DMS114 treated with DMSO at 0.1 percent for 48 hours (cell line): ENCODE results near the gene RAET1G.
"Not testable (repeated sequence)": the region's sequence is repeated elsewhere in the genome, so short reads cannot be mapped to it uniquely, and the experiment has no call there.

Experiments used
- DNase-seq: peaks from one replicate; lab custom pipeline; 2025; ENCODE audit not compliant: unreplicated experiment; lab: John Stamatoyannopoulos, UW

Gene RAET1G

DNA sequence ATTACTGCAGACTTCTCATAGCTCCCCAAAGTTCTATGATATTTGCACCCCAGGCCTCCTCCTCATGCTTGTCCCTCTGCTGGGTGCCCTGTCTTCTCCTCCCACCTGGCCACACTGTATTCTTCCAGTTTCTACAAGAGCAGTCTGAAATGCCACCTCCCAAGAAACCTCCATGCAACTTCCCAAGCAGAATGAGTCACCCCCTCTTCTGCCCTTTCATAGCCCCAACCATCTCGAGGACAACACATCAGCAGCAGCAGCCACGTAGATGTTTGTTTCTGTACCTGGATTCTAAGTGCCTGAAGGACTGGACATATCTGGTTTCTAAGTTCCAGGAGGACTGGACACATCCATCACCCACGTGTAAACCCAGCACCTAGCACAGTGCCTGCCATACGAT, 12.3 kb upstream of the RAET1G start:
- DNase-seq, result no peak

DNA sequence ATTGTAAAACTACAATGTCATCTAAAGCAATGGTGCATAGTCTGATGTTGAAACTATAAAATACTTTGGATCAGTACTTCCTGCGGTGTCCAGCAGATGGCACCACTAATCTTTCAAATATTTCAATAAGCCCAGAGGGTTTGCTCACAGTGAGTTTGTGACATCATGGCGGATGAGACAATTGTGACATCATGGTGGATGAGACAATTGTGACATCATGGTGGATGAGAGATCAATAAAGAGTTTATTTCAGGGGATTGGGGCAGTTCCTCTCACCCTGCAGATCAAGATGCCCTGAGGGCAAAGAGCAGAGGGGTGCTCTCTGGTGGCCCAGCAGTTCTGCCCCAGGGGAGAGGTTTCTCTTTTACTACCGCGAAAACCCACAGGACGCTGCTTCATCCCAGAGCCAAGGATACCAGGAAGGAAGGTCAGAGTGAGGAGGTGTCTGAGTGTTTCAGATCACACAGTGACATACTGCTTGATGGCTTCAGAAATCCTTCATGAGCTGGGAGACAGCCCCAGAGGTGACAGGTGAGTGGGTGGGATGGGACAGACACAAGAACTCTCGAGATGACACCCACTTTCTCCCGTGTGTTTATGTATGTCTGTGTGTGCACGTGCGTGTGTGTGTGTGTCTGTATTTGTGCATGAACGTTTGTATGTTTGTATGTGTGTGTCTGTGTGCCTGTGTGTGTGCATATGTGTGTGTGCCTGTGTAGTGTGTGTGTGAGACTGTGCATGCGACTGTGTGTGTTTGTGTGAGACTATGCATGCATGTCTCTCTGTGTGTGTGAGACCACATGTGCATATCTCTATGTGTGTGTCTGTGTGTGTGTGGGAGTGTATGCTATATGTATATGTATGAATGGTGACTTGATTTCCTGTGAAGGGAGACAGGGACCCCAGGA, 11.6 kb upstream of the RAET1G start:
- DNase-seq, result peak; percentile 28

DNA sequence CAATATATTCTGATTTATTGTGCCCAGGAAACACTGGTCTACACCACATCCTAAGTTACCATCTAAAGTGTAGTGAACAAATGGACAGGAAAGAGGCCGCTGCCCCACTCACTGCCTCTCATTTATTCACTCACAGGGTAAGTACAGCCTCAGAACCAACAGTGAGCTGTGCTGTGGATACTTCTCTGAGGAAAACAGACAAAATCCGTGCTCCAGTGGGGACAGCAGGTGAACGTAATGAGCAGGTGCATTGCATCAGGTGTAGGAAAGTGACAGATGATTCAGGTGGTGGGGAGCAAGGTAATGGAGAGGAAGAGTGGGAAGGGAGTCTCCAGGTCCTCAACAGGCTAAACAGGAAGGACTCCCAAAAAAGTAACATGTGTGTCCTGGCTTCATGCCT, 10.5 kb upstream of the RAET1G start:
- DNase-seq, result no peak

DNA sequence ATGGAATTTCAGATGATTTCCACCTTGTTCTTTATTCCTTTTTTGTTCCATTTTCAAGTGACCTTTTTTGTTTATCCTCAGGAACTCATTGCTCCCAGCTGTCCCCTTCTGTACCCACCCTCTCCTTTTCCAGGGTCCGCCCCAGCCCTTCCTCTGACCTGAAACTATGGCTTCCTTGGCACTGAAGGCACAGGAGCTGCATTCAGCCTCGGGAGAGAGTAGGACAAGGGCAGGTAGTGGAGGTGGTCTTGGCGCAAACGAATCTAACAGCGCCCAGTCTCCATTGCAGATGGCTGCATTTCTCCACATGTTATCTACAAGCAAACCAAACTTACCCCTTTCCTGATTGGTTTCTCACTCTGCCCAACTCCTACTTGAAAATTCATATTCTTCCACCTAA, 10.1 kb upstream of the RAET1G start:
- no peak for DNase-seq

DNA sequence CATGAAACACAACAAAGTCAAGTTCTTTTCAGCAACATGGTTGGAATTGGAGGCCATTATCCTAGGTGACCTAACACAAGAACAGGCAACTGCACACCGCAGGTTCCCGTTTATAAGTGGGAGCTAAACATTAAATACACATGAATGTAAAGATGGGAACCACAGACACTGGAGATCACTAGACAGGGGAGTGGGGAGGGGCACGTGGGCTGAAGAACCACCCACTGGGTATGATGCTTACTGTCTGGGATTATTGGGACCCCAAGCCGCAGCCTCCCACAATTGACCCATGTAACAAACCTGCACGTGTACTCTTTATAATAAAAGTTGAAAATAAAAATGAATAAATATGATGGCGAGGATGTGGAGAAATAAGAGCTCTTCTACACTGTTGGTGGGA, 8.6 kb upstream of the RAET1G start:
- no peak for DNase-seq

DNA sequence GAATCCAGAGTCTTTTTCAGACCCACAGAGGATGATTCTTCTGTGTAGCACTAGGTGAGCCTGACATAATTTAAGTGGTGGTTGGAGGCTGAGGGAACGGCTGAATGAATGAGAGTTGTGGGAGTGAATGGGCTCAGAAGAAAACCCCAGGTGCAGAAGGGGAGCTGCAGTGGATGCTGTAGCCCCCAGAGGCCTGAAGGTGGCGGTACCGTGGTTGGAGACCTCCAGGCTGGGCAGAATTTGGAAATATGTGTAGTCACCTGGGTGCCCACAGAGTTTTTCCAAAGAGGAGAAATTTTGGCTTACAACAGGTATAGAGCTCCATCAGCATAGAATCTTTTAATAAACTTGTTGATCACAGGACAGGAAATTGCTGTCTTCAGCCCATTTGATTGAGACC, 6.5 kb upstream of the RAET1G start:
- DNase-seq, result no peak

DNA sequence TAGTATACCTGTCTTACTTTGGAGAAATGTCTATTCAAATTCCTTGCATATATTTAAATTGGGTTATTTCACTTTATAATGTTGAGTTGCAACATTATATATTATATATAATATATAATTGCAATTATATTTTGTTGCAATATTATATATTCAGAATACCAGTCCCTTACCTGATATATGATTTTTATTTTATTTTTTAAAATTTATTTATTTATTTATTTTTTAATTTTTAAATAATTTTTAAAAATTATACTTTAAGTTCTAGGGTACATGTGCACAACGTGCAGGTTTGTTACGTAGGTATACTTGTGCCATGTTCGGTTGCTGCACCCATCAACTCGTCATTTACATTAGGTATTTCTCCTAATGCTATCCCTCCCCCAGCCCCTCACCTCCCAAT, 4.1 kb upstream of the RAET1G start:
- not testable (repeated sequence) for DNase-seq

DNA sequence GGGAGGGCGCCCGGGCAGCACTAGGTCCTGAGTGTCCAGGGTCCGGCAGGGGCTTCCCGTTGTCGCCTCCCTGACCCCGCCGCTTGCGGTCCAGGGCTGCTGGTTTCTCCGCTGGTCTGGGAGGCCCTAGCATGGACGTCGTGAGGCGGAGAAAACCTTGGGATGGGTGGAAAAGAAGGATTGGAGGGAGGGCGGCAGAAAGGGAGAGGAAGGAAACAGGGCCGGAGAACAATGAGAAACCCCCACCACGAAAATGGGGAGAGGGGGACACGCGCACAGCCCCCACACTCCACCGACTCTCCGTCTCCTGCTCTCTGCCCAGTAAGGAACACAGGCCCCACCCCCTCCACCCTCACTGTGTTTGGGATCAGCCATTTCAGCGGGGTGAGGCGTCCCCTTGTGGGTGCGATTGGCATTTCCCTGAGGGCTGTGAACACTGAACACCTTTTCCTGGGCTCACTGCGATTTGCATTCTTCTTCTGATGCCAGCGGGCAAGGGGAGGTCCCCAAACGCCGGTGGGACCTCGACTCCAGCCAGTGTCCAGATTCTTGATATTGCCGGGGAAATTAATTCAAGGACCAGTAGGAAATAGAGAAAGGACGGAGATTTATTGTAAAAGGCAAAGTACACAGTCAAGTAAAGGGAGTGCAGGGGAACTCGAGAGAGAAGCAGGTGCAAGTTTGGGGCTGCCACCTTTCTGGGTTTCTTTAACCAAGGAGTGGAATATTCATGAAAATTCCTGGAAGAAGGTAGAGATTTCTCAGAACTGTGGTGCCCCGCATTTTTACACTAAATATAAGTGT, 3.3 kb upstream of the RAET1G start:
- peak; percentile 24 for DNase-seq

DNA sequence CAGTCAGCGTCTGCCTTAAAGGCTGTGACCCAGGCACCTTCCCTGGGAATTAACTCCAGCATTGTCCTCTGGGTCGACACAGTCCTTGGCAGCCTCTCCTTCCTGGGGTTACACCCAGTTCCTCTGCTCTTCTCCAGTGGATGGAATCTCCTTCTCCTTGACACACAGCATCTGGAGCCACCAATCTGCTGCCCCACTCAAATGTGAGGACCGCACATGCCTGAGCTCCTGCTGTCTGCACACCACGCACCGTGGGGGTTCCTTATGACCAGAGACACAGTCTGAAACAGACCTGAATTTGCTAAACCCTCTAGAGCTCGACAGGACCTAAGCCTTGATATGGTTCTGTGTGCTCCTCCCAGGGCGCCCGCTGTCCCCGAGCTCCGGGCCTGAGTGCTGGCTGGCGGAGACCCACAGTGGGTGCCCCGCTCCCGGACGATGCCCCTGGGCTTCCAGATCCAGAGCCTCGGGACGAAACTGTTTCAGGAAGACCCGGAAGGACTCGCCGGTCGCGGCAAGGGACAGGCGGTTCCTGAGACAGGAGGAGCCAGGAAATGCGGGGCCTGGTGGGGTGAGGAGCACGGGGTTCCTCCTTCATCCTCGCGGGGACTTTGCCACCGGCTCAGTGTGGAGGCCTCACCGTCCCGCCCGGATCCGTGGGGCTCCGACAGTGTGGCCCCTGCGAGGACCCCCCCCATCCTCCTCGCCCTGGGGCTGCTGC, 2.5 kb upstream of the RAET1G start:
- DNase-seq, result no peak

DNA sequence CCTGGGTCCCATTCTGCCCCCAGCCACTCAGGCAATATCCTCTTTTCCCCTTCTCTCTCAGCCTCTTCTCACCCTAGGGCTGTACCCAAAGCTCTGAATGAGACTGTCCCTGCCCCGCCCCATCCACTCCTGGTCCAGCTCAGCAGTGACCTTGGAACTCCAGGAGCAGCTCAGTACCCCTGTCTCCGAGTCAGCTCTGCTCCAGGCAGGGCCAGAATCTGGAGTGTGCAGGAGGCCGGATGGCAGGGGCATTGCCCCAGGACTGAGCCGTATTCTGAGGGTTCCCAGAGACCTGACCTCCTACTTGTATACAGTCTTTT, 2.0 kb upstream of the RAET1G start:
- no peak for DNase-seq

DNA sequence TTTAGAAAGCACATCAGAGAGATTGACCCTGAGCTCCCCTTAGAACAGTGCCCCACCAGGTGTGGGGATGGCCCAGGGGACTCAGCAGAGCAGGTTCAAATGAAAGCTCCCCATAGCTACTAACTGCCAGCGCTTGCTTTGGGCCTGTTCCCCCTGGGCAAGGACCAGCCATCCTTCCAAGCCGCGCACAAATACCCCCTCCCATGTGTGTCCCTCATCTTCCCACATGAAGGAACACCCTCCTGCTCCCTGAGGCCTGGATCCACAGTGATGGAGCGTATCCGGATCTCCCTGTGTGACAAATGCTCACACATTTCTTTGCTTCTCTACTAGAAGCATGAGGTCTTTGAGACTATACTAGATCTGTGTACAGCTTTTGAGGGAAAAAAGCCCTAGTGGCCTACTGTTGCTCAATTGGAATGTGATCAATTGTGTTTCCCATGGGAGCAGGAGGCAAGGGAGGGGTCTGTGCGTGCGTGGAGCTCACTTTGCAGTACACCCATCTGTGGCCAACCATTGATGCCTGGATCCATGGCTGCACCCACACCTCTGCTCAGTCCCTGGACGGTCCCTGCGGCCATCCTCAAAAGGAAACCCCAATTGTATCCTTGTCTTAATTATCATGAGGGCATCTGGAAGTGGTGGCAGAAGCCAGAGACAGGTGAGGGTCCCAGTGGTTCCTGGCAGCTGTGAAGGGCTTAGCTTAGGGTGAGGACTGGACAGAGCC, 1.4 kb upstream of the RAET1G start:
- DNase-seq, result no peak

DNA sequence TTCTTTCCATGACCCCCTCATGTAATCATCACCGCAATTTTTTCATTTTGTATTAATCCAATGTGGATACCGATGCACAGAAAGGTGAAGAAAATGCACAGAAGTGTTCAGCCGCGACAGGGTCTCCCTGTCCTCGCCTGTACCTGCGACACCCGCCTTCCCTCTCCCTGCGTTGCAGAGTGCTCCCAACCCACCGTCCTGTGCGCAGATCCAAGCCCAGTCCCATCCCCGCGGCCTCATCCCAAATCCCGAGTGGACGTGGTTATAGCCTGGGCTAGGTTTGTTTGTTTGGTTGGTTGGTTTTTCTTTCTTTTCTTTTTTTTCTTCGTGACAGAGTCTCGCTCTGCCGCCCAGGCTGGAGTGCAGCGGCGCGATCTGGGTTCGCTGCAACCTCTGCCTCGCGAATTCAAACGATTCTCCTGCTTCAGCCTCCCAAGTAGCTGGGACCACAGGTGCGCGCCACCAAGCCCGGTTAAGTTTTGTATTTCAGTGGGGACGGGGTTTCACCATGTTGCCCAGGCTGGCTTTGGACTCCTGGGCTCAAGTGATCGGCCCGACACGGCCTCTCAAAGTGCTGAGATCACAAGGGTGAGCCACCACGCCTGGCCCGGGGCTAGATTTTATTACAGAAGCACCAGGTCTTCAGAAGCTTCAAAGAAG, 536 bp upstream of the RAET1G start:
- DNase-seq, result no peak

DNA sequence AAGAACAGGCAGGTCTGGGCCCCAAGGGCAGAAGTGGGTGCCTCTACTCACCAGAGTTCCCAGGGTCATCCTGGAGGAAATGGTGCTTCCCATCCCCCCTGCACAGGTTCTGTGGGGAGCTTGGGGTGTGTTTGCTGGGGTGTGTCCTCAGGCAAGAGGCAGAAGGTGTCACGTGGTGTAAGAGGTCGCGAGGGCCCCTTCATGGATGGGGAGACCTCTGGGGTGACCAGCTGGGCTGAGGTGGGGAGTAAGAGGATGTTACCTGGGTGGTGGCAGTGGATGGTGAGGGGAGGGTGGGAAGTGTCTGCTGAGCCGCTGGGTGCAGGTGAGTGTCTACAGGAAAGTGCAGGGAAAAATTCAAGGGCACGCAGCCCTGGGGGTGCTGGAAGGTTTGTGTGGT, 830 bp downstream of the RAET1G start:
- DNase-seq, result not testable (repeated sequence)

DNA sequence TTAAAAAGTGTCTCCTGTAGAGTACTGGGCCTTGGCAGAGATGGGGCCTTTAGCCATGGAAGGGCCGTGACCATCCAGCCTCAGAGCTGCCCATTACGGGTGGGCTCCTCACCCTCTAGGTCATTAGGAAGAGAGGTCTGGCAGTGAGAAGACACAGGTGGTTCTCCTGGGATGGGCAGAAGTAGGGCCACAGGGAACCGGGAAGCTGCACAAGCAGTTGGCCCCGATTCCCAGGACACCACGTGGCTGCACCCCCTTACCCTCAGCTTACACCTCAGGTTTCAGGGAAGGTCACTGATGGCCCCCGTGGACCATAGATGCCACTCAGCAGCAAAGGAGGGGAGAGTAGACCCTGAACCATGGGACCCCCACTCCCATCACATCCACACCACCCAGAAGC, 1.6 kb downstream of the RAET1G start:
- no peak for DNase-seq

DNA sequence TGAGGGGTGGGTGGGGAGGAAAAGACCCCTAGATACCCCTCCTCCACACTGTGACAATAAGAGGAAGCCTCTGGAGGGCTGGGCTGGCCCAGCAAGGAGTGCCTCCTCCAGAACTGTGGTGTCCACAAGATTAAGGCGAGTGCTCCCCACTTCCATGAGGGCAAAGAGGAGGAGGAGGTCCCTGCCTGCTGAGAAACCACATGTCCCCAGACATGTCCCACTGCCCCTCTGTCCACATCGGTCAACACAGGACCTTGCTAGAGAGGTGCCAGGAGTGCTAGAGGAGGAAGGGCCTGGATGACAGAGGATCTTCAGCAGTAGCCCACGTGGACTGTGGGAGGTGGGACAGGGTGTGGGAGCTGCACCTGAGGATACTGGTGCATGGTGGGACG, 3.1 kb downstream of the RAET1G start:
- no peak for DNase-seq

DNA sequence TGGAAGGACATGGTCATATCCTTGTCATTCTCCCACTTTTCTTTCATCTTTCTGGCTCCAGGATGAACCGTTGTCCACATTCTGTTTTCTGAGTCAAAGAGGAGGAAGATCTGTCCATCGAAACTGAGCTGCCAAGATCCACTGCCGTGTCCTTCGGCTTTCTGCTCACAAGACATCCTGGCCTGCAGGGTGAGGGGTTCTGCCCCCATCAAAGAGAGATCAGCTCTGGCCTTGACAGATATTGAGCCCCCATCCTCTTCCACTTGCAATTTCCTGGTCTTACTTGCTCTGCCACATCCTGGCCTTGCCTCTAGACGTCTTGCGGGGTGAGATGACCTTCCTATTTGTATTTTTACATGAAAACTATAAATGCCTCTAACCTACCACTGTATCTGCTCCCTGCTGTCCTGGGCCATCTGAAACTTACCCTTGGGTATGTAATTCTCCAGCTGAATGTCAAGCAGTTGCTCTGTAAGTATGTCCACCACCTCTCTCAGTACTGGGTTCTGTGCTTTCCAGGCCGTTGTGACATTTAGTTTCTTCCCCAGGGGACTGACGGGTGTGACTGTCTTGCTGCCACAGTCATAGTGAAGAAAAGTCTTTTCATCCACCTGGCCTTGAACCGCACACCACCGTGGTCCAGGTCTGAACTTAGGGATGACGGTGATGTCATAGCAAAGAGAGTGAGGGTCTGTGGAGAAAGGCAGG, 3.6 kb downstream of the RAET1G start:
- not testable (repeated sequence) for DNase-seq

DNA sequence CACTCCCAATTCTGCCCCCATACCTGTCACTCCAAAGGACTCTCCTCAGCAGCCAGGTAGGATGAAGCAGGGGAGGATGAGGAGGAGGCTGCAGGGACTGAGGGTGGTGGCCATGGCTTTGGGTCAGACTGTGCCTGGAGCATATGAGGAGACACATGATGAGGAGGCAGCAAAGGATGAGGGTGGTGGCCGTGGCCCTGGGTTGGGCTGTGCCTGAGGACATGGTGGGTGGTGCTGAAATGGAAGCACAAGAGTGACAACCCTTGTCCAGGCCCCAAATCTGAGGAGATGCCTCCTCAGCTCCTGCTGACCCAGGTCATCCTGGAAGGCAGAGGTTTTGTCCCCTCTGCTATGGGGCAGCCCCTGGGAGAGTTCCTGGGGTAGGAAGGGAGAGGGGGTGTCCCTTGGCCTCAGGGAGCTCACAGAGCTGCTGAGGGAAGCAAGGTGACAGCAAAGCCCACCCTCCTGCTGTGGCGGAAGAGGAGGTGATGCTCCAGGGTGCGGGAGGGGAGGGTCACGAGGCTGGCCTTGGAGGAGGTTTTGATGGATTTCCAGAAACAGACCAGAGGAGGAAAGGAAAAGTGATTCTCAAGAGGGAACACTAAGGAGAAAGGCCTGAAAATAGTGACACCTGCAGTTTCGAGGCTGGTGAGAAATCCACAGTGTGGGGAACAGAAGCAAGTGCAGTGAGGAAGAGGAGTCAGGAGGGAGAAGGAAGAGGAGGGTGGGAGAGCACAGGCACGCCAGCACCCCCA, 4.6 kb downstream of the RAET1G start:
- no peak for DNase-seq

DNA sequence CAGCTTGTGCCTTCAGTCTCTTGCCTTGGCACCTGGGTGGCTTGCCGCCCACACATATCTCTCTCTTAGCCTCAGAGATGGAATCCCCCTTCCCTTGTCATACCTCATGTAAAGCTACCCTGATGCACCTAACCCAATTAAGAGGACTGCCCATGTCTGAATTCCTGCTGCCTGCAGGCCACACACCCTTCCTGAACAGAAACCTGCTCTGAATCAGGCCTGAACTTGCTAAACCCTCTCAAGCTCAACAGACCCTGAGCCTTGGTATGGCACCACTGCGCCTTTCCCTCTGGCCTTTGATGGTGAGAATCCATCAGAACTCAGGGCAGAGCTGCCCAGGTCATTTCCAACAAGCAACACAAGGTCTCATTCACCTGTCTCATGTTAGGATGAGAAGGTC, 5.2 kb downstream of the RAET1G start:
- no peak for DNase-seq
